Body of pancreas (tissue), 4 donors: ENCODE measurements around the gene RAP1GAP2. TPM values are rescaled to one million over a fixed set of nuclear protein-coding genes. Genes with fewer than 3 reads are reported as not detected.
A peak's percentile ranks its signal among the peaks of the same experiment; 100 is the strongest.

ENCODE experiments used
- ATAC-seq: fragments of 150-250 bp; one replicate; pipeline ENCODE4 v1.9.1; 2016
- DNase-seq, 4 donors: peaks; one replicate each; pipeline ENCODE4 v3.0.0-alpha.2; 2019
- H3K27ac ChIP-seq, 4 donors: fragments of 200-600 bp; sonication (generic); 1 replicate in 3 of 4; 2 replicates in 1 of 4; pipeline versions ENCODE4 v1.5.1 to v1.6.1; 2016 to 2019; ENCODE audit warnings: mild to moderate bottlenecking in 1 of 4, mixed read lengths in 1 of 4, moderate library complexity in 1 of 4
- H3K27me3 ChIP-seq, 2 donors: fragments of 200-600 bp; sonication (generic); one replicate each; pipeline ENCODE4 v1.6.0; 2016; ENCODE audit warnings: mild to moderate bottlenecking in 1 of 2
- H3K36me3 ChIP-seq, 2 donors: fragments of 200-600 bp; sonication (generic); replicated peaks in 1 of 2; 2 replicates each; pipeline ENCODE4 v1.5.1; 2016; ENCODE audit warnings: low read depth in 2 of 2; ENCODE audit not compliant: insufficient read depth in 1 of 2
- H3K4me1 ChIP-seq: fragments of 200-600 bp; sonication (generic); one replicate; pipeline ENCODE4 v1.6.0; 2016
- H3K4me3 ChIP-seq, 2 donors: fragments of 200-600 bp; sonication (generic); 1 replicate in 1 of 2; 2 replicates in 1 of 2; pipeline ENCODE4 v1.5.1; 2016 to 2019
- H3K9me3 ChIP-seq, 3 donors: fragments of 200-600 bp; sonication (generic); 1 replicate in 2 of 3; 2 replicates in 1 of 3; pipeline ENCODE4 v1.5.1; 2016
- CTCF ChIP-seq, 7 experiments: fragments of 450-650 bp in 4 of 7; fragments of 200-600 bp in 3 of 7; sonication (generic) in 3 of 7; IDR thresholded peaks; one replicate each; pipeline ENCODE4 v1.5.1; 2016 to 2019; ENCODE audit warnings: antibody characterized with exemption in 7 of 7
- POLR2A ChIP-seq, 3 donors: fragments of 450-650 bp; IDR thresholded peaks; one replicate each; pipeline ENCODE4 v1.6.1; 2016; ENCODE audit warnings: antibody characterized with exemption in 3 of 3, mild to moderate bottlenecking in 2 of 3
- whole genome bisulfite sequencing, 2 donors: methylation state at CpG; one replicate each; pipeline ENCODE4 v1.1.5; 2017; 5-methylcytosine and 5-hydroxymethylcytosine counted together
- intact Hi-C: fragments of 100-400 bp; cut with DNase I; formaldehyde crosslinking; loops from one replicate; pipeline ENCODE4 v1.15.1; 2023
- total RNA-seq, 2 donors: library from RNA; depleted of rRNA; stranded (reverse); fragments of >200 nt; gene quantifications; one replicate each; pipeline ENCODE4 v1.1.0, GENCODE V29; 2016

RAP1GAP2 gene
- total RNA-seq, 2 donors from 2014 or later: 21.8 to 81.1 TPM

DNA sequence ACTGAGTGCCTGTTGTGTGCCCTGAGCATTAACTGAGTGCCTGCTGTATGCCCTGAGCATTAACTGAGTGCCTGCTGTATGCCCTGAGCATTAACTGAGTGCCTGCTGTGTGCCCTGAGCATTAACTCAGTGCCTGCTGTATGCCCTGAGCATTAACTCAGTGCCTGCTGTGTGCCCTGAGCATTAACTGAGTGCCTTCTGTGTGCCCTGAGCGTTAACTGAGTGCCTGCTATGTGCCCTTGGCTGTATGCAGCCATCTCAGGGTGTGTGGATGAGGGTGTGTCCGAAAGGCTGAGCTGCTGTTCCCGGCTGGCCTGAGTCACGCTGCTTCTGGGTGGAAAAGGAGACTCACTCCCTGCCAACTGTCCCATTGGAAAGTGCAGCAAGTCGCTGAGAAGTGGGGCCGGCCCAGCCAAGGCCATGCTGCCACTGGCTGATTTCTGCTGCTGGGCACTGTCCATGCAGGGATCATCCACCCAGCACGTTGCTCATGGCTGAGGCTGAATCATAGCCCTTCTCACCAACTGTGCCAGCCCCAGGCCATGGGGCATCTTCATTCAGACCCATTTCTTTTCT is 153.3 kb downstream of the RAP1GAP2 start:
- Histone ChIP-seq H3K4me3 (no peak overlapping the region), H3K36me3 (no peaks in the 10 kb centered on the region), H3K27me3 (no peaks in the 10 kb centered on the region), H3K27ac (peak overlapping the region in 2 of 4 donors; percentile 21 to 25), H3K9me3 (no peaks in the 10 kb centered on the region), H3K4me1 (no peaks in the 10 kb centered on the region)
- intact Hi-C loops: no loop called here
- 55 to 67% methylated on average over 1 to 7 of the region's 7 CpGs for WGBS, 2 donors
- ATAC-seq (peak; percentile 49), DNase-seq (peak in 3 of 4 donors; percentile 31 to 89 (median 46))
- TF ChIP-seq CTCF (IDR thresholded peaks at IDR 0.05) (no peak), POLR2A (IDR thresholded peaks at IDR 0.05) (no peak)

- ATAC-seq (no peak), DNase-seq (peak in 2 of 4 donors; percentile 0 to 8)
- Histone ChIP-seq H3K4me1 (no peaks in the 10 kb centered on the region), H3K27ac (no peak overlapping the region), H3K27me3 (no peaks in the 10 kb centered on the region), H3K36me3 (no peaks in the 10 kb centered on the region), H3K4me3 (no peak overlapping the region), H3K9me3 (no peaks in the 10 kb centered on the region)
- TF ChIP-seq CTCF (IDR thresholded peaks at IDR 0.05) (no peak), POLR2A (IDR thresholded peaks at IDR 0.05) (no peak)
- intact Hi-C loops: no loop called here
- WGBS, 2 donors: 94 to 97% methylated on average over 10 of the region's 10 CpGs
Measured at GRCh38 chr17:2950846-2951245, 154.6 kb downstream of the RAP1GAP2 start.

DNA sequence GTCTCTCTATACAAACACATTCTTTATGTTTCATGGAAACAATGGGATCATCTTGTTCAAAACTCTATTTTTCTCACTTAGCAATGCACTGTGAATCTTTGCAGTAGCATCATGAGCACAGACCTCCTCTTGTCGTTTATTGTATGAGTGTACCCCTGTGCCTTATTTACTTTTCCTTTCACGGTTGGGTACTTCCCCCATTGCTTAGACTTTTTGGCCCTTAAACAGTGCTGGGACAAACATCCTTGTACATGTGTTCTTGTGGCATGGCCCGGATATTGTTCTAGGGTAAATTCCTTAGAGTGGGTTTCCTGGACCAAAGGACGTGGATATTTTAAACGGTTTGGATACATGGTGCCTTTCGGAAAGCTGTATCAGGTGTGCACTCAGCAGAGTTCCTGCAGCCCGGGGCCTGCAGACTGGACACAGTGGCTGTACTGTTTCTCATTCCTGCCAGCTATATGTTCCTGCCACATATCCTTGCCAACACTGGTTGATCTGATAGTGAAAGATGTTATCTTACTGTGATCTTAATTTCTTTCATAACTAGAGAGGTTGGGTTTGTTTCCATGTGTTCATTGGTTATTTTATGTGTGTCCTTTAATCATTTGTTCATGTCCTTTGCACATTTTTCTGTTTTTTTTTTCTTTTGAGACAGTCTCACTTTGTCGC is 156.1 kb downstream of the RAP1GAP2 start:
- Histone ChIP-seq H3K36me3 (no peaks in the 10 kb centered on the region), H3K9me3 (no peaks in the 10 kb centered on the region), H3K4me3 (no peak overlapping the region), H3K4me1 (no peaks in the 10 kb centered on the region), H3K27ac (no peak overlapping the region), H3K27me3 (no peaks in the 10 kb centered on the region)
- peak in 1 of 4 donors; percentile 4 for DNase-seq
- 62 to 69% methylated on average over 8 of the region's 8 CpGs for WGBS, 2 donors
- ATAC-seq: no peak
- intact Hi-C loops: no loop called here
- TF ChIP-seq CTCF (IDR thresholded peaks at IDR 0.05) (no peak), POLR2A (IDR thresholded peaks at IDR 0.05) (no peak)

GRCh38 chr17:2954898-2955445 is 158.7 kb downstream of the RAP1GAP2 start:
- WGBS, 2 donors: 23 to 28% methylated on average over 8 of the region's 8 CpGs
- TF ChIP-seq CTCF (IDR thresholded peaks at IDR 0.05) (peak in 1 of 7 experiments; percentile 16), POLR2A (IDR thresholded peaks at IDR 0.05) (peak in 1 of 3 donors; percentile 30)
- Histone ChIP-seq H3K4me1 (peaks cover 9% of the 10 kb centered on the region), H3K36me3 (no peaks in the 10 kb centered on the region), H3K9me3 (no peaks in the 10 kb centered on the region), H3K27ac (peak overlapping the region; percentile 17 to 75 (median 42)), H3K4me3 (no peak overlapping the region), H3K27me3 (no peaks in the 10 kb centered on the region)
- ATAC-seq (peak; percentile 87), DNase-seq (peak in 2 of 4 donors; percentile 18 to 59)
- intact Hi-C loops: no loop called here
